Stimulated activated CD4-positive, alpha-beta T cell treated with anti-CD3 and anti-CD28 coated beads, Interleukin-12 subunit alpha, Interleukin-12 subunit beta, amount 100 ng/mL, for 24 hours (primary cell): Measurements from ENCODE around the gene MAMDC4.
"Not testable (repeated sequence)": the region's sequence is repeated elsewhere in the genome, so short reads cannot be mapped to it uniquely, and the experiment has no call there.

Source experiments
- DNase-seq, 2 experiments: peaks; one replicate each; pipeline ENCODE4 v3.0.0-alpha.2; 2020; ENCODE audit warnings: low read depth in 2 of 2

The MAMDC4 gene

GRCh38 chr9:136825295-136826187 lies 26.6 kb upstream of the MAMDC4 start:
- DNase-seq, result no peak

GRCh38 chr9:136826188-136826541 lies 26.0 kb upstream of the MAMDC4 start:
- DNase-seq, result no peak

- DNase-seq, result no peak
These were observed 25.2 kb upstream of the MAMDC4 start for GRCh38 chr9:136826703-136827582.

GRCh38 chr9:136827794-136828473 lies 24.2 kb upstream of the MAMDC4 start:
- no peak for DNase-seq

GRCh38 chr9:136828474-136829140 lies 23.5 kb upstream of the MAMDC4 start:
- no peak for DNase-seq

GRCh38 chr9:136829412-136829811 lies 22.7 kb upstream of the MAMDC4 start:
- DNase-seq, result no peak

GRCh38 chr9:136829981-136830885 lies 21.9 kb upstream of the MAMDC4 start:
- no peak for DNase-seq

- DNase-seq, result no peak
These were observed 21.0 kb upstream of the MAMDC4 start for GRCh38 chr9:136831002-136831719.

- no peak for DNase-seq
These were observed 20.4 kb upstream of the MAMDC4 start for GRCh38 chr9:136831720-136832104.

GRCh38 chr9:136832581-136832980 lies 19.6 kb upstream of the MAMDC4 start:
- DNase-seq, result no peak

GRCh38 chr9:136833381-136834048 lies 18.6 kb upstream of the MAMDC4 start:
- not testable (repeated sequence) for DNase-seq

GRCh38 chr9:136835162-136835931 lies 16.8 kb upstream of the MAMDC4 start:
- DNase-seq, result no peak

GRCh38 chr9:136835932-136836904 lies 15.9 kb upstream of the MAMDC4 start:
- DNase-seq, result no peak

- DNase-seq, result no peak
These were observed 14.8 kb upstream of the MAMDC4 start for GRCh38 chr9:136837146-136837855.

- not testable (repeated sequence) for DNase-seq
These were observed 14.3 kb upstream of the MAMDC4 start for GRCh38 chr9:136837856-136838277.
